GM19468 (cell line): ENCODE data around the gene JAM3.
"Not testable (repeated sequence)": the region's sequence is repeated elsewhere in the genome, so short reads cannot be mapped to it uniquely, and the experiment has no call there.

Experiments used
- ATAC-seq: cut with Tn5 transposase; IDR thresholded peaks from one replicate; pipeline ENCODE4 v1.9.1; 2021; ENCODE audit warnings: mild to moderate bottlenecking, moderate library complexity, moderate number of reproducible peaks; ENCODE audit not compliant: unreplicated experiment; ENCODE audit errors: extremely low read depth

The JAM3 gene

DNA sequence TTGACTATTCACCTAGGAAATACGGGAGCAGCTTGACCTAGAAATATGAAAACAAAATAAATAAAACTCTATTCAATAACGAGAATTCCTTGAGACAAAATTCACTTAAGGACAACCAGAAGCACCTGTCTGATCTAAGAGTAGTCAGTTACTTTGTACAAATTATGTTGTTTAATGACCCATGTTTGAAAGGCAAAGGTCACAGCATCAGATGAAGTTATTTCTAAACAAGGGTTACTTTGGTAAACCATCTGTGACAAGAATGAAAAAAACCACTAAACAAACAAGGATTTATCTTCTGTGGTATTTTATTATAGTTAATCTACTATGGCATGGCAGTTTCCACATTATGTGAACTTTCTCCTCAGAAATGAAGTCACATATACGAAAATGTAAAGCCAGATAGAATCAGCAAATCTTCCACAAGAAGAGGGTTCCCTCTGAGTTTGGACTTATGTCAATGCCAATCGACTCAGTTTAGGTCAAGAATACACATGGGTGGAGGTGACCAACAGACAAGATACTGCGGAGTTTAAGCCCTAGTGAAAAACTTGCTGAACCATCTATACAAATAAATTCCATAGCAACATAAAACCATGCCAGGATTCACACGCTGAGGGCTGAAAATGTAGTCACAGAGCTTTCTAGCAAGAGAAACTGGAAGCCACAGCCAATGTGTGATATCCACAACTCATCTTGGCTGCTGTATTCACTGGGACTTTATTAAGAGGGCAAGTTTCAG, 101.5 kb downstream of the JAM3 start:
- no peak for ATAC-seq

- no peak for ATAC-seq
These were observed 102.0 kb downstream of the JAM3 start for GRCh38 chr11:134170919-134171281.

GRCh38 chr11:134171951-134172350, 103.1 kb downstream of the JAM3 start:
- no peak for ATAC-seq

DNA sequence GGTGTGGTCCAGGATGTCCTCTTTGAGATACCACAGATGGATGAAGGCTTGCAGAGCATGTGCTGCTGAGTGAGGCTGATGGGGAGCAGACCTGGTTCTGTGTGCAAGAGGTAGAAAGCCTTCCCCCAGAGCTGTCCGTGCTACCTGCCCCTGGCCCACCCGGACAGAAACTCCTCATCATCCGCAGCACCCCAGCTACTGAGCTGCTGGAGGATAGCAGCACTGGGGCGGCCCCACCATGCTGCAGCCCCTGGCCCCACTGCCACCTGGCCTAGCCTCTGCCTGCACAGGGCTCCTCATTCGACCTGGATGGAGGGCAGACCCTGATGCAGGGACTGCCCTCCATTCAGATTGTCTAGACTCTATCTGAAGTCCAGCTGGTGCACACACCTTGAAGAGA, 104.4 kb downstream of the JAM3 start:
- ATAC-seq = no peak

- ATAC-seq = no peak
These were observed 107.4 kb downstream of the JAM3 start for GRCh38 chr11:134176284-134176683.

GRCh38 chr11:134178032-134178674, 109.3 kb downstream of the JAM3 start:
- no peak for ATAC-seq

GRCh38 chr11:134181707-134182106, 112.8 kb downstream of the JAM3 start:
- ATAC-seq = no peak

GRCh38 chr11:134188092-134188491, 119.2 kb downstream of the JAM3 start:
- ATAC-seq = not testable (repeated sequence)

- no peak for ATAC-seq
These were observed 127.9 kb downstream of the JAM3 start for GRCh38 chr11:134196756-134197155.

DNA sequence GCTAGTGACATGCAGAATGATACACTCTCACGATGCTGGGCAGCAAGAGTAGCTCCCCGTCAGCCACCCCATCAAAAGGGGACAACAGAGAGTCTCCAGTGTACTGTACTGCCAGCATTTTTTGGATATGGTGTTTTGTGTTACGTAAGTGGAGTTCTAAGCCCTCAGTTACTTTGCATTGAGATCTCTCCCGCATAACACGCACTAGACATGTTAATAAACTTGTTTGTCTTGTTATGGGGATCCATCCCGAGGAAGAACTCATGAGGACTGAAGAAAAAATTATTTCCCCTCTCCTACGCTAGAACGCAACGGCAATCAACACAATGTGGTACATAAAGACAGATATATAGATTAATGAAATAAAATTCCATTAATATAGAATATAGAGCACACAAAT, 130.7 kb downstream of the JAM3 start:
- no peak for ATAC-seq

DNA sequence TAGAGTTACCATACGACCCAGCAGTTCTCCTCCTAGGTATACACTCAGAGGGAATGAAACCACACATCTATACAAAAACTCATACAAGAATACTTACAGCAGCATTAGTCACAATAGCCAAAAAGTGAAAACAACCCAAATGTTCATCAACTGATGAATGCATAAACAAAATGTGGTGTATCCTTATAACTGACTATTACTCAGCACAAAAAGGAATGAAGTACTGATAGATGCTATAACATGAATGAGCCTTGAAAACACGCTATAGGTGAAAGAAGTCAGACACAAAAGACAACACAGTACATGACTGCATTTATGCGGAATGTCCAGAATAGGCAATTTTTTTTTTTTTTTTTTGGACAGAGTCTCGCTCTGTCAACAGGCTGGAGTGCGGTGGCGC, 131.8 kb downstream of the JAM3 start:
- no peak for ATAC-seq
